T-cell (primary cell): ENCODE data around the gene VPS25. TPM values are rescaled to one million over a fixed set of nuclear protein-coding genes. Genes with fewer than 3 reads are reported as not detected.

Source experiments
- ATAC-seq, 4 experiments: fragments of 200-7000 bp in 3 of 4; fragments of 150-1000 bp in 1 of 4; cut with Tn5 transposase; replicated peaks in 1 of 4; 1 replicate in 3 of 4; 2 replicates in 1 of 4; pipeline ENCODE4 v1.10.0; 2021; ENCODE audit warnings: moderate library complexity in 3 of 4, mild to moderate bottlenecking in 2 of 4, moderate number of reproducible peaks in 1 of 4
- CTCF ChIA-PET, 2 donors: fragments of 300-600 bp; sonication (Branson Sonifier 250); formaldehyde crosslinking; loops; one replicate each; lab custom pipeline; 2022; ENCODE audit warnings: antibody characterized with exemption in 2 of 2; lab: Charles Lee
- POLR2A ChIA-PET, 2 donors: fragments of 300-600 bp; sonication (Branson Sonifier 250); formaldehyde crosslinking; loops; one replicate each; lab custom pipeline; 2022; ENCODE audit warnings: antibody characterized with exemption in 2 of 2; lab: Charles Lee
- DNase-seq, 35 experiments: peaks; one replicate each; pipeline versions ENCODE4 v3.0.0 to v3.0.0-alpha.2; 2013 to 2023
- H3K27ac ChIP-seq: one replicate; pipeline ENCODE4 v1.5.1; 2013; ENCODE audit warnings: low read length
- H3K27me3 ChIP-seq, 2 experiments: replicated peaks in 1 of 2; 1 replicate in 1 of 2; 2 replicates in 1 of 2; pipeline versions ENCODE4 v1.6.1 to v1.7.0; 2013; ENCODE audit warnings: low read length in 1 of 2, mixed read lengths in 1 of 2; ENCODE audit not compliant: control insufficient read depth in 2 of 2, insufficient read depth in 2 of 2; ENCODE audit errors: extremely low read depth in 1 of 2
- H3K36me3 ChIP-seq, 2 donors: 1 replicate in 1 of 2; 2 replicates in 1 of 2; pipeline versions ENCODE4 v1.6.1 to v1.7.0; 2013; ENCODE audit warnings: low read length in 1 of 2; ENCODE audit not compliant: control insufficient read depth in 2 of 2, insufficient read depth in 1 of 2; ENCODE audit errors: extremely low read depth in 1 of 2
- H3K4me1 ChIP-seq, 2 experiments: 1 replicate in 1 of 2; 2 replicates in 1 of 2; pipeline versions ENCODE4 v1.6.1 to v1.7.0; 2013; ENCODE audit warnings: low read length in 2 of 2, mixed read lengths in 1 of 2; ENCODE audit not compliant: insufficient read depth in 2 of 2, control insufficient read depth in 1 of 2; ENCODE audit errors: extremely low read depth in 1 of 2
- H3K4me3 ChIP-seq, 2 donors: 1 replicate in 1 of 2; 2 replicates in 1 of 2; pipeline versions ENCODE4 v1.5.1 to v1.7.0; 2013; ENCODE audit warnings: mild to moderate bottlenecking in 2 of 2, low read length in 1 of 2, moderate library complexity in 1 of 2; ENCODE audit not compliant: control insufficient read depth in 1 of 2; ENCODE audit errors: extremely low read depth in 1 of 2
- H3K9me3 ChIP-seq: 2 replicates; pipeline ENCODE4 v1.7.0; 2013
- H3K27ac Mint-ChIP-seq, 2 donors: one replicate each; pipeline ENCODE4 v1.8.0; 2020 to 2021; ENCODE audit warnings: mild to moderate bottlenecking in 2 of 2, mixed read lengths in 2 of 2
- H3K27me3 Mint-ChIP-seq, 2 donors: one replicate each; pipeline ENCODE4 v1.8.0; 2021 to 2022; ENCODE audit warnings: mixed read lengths in 2 of 2
- H3K36me3 Mint-ChIP-seq: one replicate; pipeline ENCODE4 v1.8.0; 2021; ENCODE audit warnings: mixed read lengths
- H3K4me1 Mint-ChIP-seq, 3 donors: one replicate each; pipeline ENCODE4 v1.8.0; 2020 to 2022; ENCODE audit warnings: mixed read lengths in 3 of 3, mild to moderate bottlenecking in 1 of 3
- H3K4me3 Mint-ChIP-seq, 3 donors: one replicate each; pipeline ENCODE4 v1.8.0; 2020 to 2022; ENCODE audit warnings: mild to moderate bottlenecking in 3 of 3, mixed read lengths in 3 of 3, moderate library complexity in 3 of 3
- H3K9me3 Mint-ChIP-seq, 3 donors: one replicate each; pipeline ENCODE4 v1.8.0; 2020 to 2022; ENCODE audit warnings: mixed read lengths in 3 of 3
- WGBS: methylation state at CpG from one replicate; pipeline ENCODE4 v1.1.5; 2013; ENCODE audit warnings: missing lambda C conversion rate; ENCODE audit not compliant: insufficient coverage; 5-methylcytosine and 5-hydroxymethylcytosine counted together
- total RNA-seq, 35 experiments: library from RNA in 6 of 35; stranded (reverse) in 6 of 35; fragments of 120-200 nt in 1 of 35; gene quantifications; one replicate each; pipeline versions ENCODE4 v1.2.1 to v1.2.4 and lab custom pipeline; 2013 to 2026

The VPS25 gene
- total RNA-seq, 5 donors from 2014 or later (not counting 1 experiment from before 2014, with no cell fraction given), result 34.7 to 42.5 (median 38.7) TPM

- ATAC-seq (no peak), DNase-seq (no peak)
- no peak overlapping the region for H3K4me3 ChIP-seq
- peaks cover 0 to 38% of the 10 kb centered on the region in 2 experiments for H3K27me3 ChIP-seq
- WGBS, result 0% methylated on average over 2 of the region's 3 CpGs
- Mint-ChIP-seq H3K36me3 (no peaks in the 10 kb centered on the region), H3K27ac (no peak overlapping the region), H3K4me3 (no peak overlapping the region), H3K27me3 (peaks cover 19 to 32% of the 10 kb centered on the region in 2 donors), H3K9me3 (no peaks in the 10 kb centered on the region), H3K4me1 (no peaks in the 10 kb centered on the region)
- no peaks in the 10 kb centered on the region for H3K36me3 ChIP-seq
- POLR2A ChIA-PET, result interaction anchor here in 1 of 2 donors (0.6 kb wide), 1 partner anchor 16 kb away, joined by 3 read pairs; no protein-coding TSS in a partner anchor
- CTCF ChIA-PET, result interaction anchor here in 1 of 2 donors (0.6 kb wide), 1 partner anchor 787 kb away, joined by 4 read pairs; no protein-coding TSS in a partner anchor
- no peaks in the 10 kb centered on the region for H3K9me3 ChIP-seq
- no peak overlapping the region for H3K27ac ChIP-seq
- no peaks in the 10 kb centered on the region for H3K4me1 ChIP-seq
Measured at GRCh38 chr17:42750739-42751344, 22.4 kb upstream of the VPS25 start.

- no peak overlapping the region for H3K27ac ChIP-seq
- no peaks in the 10 kb centered on the region for H3K4me1 Mint-ChIP-seq
- no peaks in the 10 kb centered on the region for H3K4me1 ChIP-seq
- CTCF ChIA-PET, result interaction anchor here in 1 of 2 donors (0.6 kb wide), 1 partner anchor 11 kb away, joined by 4 read pairs; no protein-coding TSS in a partner anchor
- no peaks in the 10 kb centered on the region for H3K9me3 Mint-ChIP-seq
- H3K4me3 Mint-ChIP-seq, result no peak overlapping the region
- POLR2A ChIA-PET, result interaction anchor here in 1 of 2 donors (0.6 kb wide), 1 partner anchor 112 kb away, joined by 4 read pairs; no protein-coding TSS in a partner anchor
- no peak for ATAC-seq
- H3K27me3 Mint-ChIP-seq, result peaks cover 26 to 35% of the 10 kb centered on the region in 2 donors
- H3K36me3 ChIP-seq, result no peaks in the 10 kb centered on the region
- peaks cover 0 to 39% of the 10 kb centered on the region in 2 experiments for H3K27me3 ChIP-seq
- 87% methylated on average over 4 of the region's 7 CpGs for WGBS
- no peaks in the 10 kb centered on the region for H3K9me3 ChIP-seq
- no peak overlapping the region for H3K27ac Mint-ChIP-seq
- no peak overlapping the region for H3K4me3 ChIP-seq
- no peak for DNase-seq
- H3K36me3 Mint-ChIP-seq, result no peaks in the 10 kb centered on the region
Measured at GRCh38 chr17:42751628-42752027, 21.6 kb upstream of the VPS25 start.

- no peak for DNase-seq
- no peaks in the 10 kb centered on the region for H3K4me1 Mint-ChIP-seq
- POLR2A ChIA-PET, result no interaction called here
- Histone ChIP-seq H3K4me3 (no peak overlapping the region), H3K27ac (no peak overlapping the region), H3K4me1 (no peaks in the 10 kb centered on the region), H3K9me3 (no peaks in the 10 kb centered on the region), H3K36me3 (no peaks in the 10 kb centered on the region), H3K27me3 (peaks cover 2 to 38% of the 10 kb centered on the region in 2 experiments)
- CTCF ChIA-PET, result no interaction called here
- H3K27ac Mint-ChIP-seq, result no peak overlapping the region
- no peak for ATAC-seq
- H3K27me3 Mint-ChIP-seq, result peaks cover 27 to 45% of the 10 kb centered on the region in 2 donors
- no peaks in the 10 kb centered on the region for H3K36me3 Mint-ChIP-seq
- H3K9me3 Mint-ChIP-seq, result no peaks in the 10 kb centered on the region
- H3K4me3 Mint-ChIP-seq, result no peak overlapping the region
- WGBS, result 100% methylated on average over 1 of the region's 3 CpGs
Measured at GRCh38 chr17:42754782-42755181, 18.5 kb upstream of the VPS25 start.

GRCh38 chr17:42759982-42760651, 13.1 kb upstream of the VPS25 start:
- peaks cover 0 to 14% (median 9%) of the 10 kb centered on the region in 3 donors for H3K4me1 Mint-ChIP-seq
- H3K27me3 ChIP-seq, result peaks cover 7 to 57% of the 10 kb centered on the region in 2 experiments
- CTCF ChIA-PET, result interaction anchor here in 1 of 2 donors (0.5 to 0.6 kb wide), 2 partner anchors 158 to 390 kb away, joined by 4 to 6 read pairs; no protein-coding TSS in a partner anchor
- no peak overlapping the region for H3K4me3 ChIP-seq
- peaks cover 0 to 14% of the 10 kb centered on the region in 2 experiments for H3K4me1 ChIP-seq
- 65% methylated on average over 7 of the region's 11 CpGs for WGBS
- H3K27ac Mint-ChIP-seq, result no peak overlapping the region
- no peak overlapping the region for H3K27ac ChIP-seq
- peak overlapping the region; percentile 17 to 61 (median 51) for H3K4me3 Mint-ChIP-seq
- H3K36me3 ChIP-seq, result no peaks in the 10 kb centered on the region
- POLR2A ChIA-PET, result no interaction called here
- DNase-seq, result no peak
- H3K9me3 Mint-ChIP-seq, result no peaks in the 10 kb centered on the region
- H3K27me3 Mint-ChIP-seq, result peaks cover 53 to 68% of the 10 kb centered on the region in 2 donors
- no peaks in the 10 kb centered on the region for H3K36me3 Mint-ChIP-seq
- no peak for ATAC-seq
- no peaks in the 10 kb centered on the region for H3K9me3 ChIP-seq

GRCh38 chr17:42760652-42761581, 12.3 kb upstream of the VPS25 start, which contains the start of gene RAMP2:
Gene RAMP2, plus strand, starts transcription at chr17:42761227. Its CDS starts 35 bp downstream, at chr17:42761262.
- no peak within 1 kb of the TSS for H3K27ac Mint-ChIP-seq
- peaks cover 0 to 14% of the 10 kb centered on the region in 2 experiments for H3K4me1 ChIP-seq

More at GRCh38 chr17:42760652-42761581, 12.3 kb upstream of the VPS25 start, which contains the start of gene RAMP2:
- Mint-ChIP-seq H3K4me3 (peak within 1 kb of the TSS; percentile 17 to 61 (median 51)), H3K9me3 (no peaks in the 10 kb centered on the region), H3K27me3 (peaks cover 55 to 71% of the 10 kb centered on the region in 2 donors), H3K4me1 (peaks cover 0 to 14% (median 9%) of the 10 kb centered on the region in 3 donors), H3K36me3 (no peaks in the 10 kb centered on the region)
- DNase-seq (peak in 3 of 35 experiments; percentile 9 to 29 (median 20)), ATAC-seq (peak; percentile 53 to 67 (median 61))
- ChIA-PET CTCF (interaction anchor here (0.5 to 1.2 kb wide), 4 partner anchors 63 to 389 kb away, joined by 4 to 6 read pairs (median 4); partner anchors contain the start of gene BECN1 (in 1 of the 2)), POLR2A (no interaction called here)
- Histone ChIP-seq H3K4me3 (peak within 1 kb of the TSS; percentile 6 to 25), H3K9me3 (no peaks in the 10 kb centered on the region), H3K36me3 (no peaks in the 10 kb centered on the region), H3K27ac (no peak within 1 kb of the TSS), H3K27me3 (peaks cover 7 to 65% of the 10 kb centered on the region in 2 experiments)
- 5% methylated on average over 77 of the region's 92 CpGs for WGBS
